ENCODE measurements around the gene SYNDIG1.

DNA sequence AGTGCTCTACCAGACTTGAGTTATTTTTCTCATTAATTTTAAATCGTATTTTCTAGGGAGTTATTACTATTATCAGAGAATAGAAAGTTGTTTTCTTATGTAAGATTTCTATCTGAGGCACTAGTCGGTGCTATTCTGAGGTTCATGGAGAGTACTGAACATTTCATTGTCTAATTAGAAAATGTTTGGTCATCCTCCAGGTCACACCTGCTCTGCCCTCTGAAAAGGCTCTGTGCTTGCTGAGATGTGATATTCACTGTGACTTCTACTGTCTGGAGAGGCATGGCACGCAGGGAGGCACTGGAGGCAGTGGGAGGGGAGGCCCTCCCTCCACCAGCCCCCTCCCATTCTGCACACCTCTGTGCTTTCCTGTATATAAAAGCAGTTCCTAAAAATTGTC is 3.0 kb downstream of the SYNDIG1 start:
- TF ChIP-seq, protein P1, sequence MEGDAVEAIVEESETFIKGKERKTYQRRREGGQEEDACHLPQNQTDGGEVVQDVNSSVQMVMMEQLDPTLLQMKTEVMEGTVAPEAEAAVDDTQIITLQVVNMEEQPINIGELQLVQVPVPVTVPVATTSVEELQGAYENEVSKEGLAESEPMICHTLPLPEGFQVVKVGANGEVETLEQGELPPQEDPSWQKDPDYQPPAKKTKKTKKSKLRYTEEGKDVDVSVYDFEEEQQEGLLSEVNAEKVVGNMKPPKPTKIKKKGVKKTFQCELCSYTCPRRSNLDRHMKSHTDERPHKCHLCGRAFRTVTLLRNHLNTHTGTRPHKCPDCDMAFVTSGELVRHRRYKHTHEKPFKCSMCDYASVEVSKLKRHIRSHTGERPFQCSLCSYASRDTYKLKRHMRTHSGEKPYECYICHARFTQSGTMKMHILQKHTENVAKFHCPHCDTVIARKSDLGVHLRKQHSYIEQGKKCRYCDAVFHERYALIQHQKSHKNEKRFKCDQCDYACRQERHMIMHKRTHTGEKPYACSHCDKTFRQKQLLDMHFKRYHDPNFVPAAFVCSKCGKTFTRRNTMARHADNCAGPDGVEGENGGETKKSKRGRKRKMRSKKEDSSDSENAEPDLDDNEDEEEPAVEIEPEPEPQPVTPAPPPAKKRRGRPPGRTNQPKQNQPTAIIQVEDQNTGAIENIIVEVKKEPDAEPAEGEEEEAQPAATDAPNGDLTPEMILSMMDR (IDR thresholded peaks at IDR 0.05) = no peak
- TF ChIP-seq RCOR1 (IDR thresholded peaks at IDR 0.05; ENCODE audit: low read depth, low read length) = no peak
